HG02642 (cell line): ENCODE measurements around the gene SOS1.
"Not testable (repeated sequence)": the region's sequence is repeated elsewhere in the genome, so short reads cannot be mapped to it uniquely, and the experiment has no call there.

Experiments used
- ATAC-seq: cut with Tn5 transposase; IDR thresholded peaks from one replicate; pipeline ENCODE4 v1.9.1; 2021; ENCODE audit warnings: mild to moderate bottlenecking; ENCODE audit not compliant: unreplicated experiment, poor library complexity

Gene SOS1

GRCh38 chr2:39139511-39140237 is 18.8 kb upstream of the SOS1 start:
- no peak for ATAC-seq

- no peak for ATAC-seq
These were observed 18.0 kb upstream of the SOS1 start for GRCh38 chr2:39138837-39139211.

DNA sequence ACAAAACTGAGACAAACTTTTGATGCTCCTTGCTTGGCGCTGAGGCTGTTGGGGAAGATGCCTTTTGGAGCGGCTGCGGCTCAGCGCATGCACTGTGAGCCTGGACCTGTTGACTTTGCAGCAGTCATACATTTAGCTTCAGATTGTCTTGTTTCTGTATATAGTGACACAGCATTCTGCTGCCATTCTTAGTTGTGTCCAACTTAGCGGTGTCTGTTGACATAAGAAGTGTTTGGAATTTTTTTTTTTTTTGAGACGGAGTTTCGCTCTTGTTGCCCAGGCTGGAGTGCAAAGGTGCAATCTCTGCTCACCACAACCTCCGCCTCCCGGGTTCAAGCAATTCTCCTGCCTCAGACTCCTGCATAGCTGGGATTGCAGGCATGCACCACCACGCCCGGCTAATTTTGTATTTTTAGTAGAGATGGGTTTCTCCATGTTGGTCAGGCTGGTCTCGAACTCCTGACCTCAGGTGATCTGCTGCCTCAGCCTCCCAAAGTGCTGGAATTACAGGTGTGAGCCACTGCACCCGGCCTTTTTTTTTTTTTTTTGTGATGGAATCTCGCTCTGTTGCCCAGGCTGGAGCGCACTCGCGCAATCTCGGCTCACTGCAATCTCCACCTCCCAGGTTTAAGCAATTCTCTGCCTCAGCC is 17.5 kb upstream of the SOS1 start:
- not testable (repeated sequence) for ATAC-seq

DNA sequence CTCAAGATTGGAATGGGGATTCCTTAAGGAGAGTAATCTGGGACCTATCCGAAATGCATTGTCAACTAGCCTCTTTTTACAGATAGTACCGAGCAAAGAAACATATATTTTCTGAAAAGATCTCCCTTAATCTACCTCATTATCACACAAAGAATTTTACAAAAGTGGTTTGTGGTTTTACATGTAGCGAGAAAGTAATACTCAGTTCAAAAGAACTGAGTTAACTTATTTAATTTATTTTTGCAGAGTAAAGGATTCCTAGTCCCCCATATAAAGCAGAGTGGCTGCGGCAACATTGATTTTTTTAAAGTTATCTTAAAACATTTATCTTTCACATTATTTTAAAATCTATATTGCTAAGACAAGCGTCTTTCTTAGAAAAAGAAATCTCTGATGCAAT is 15.9 kb upstream of the SOS1 start:
- no peak for ATAC-seq

DNA sequence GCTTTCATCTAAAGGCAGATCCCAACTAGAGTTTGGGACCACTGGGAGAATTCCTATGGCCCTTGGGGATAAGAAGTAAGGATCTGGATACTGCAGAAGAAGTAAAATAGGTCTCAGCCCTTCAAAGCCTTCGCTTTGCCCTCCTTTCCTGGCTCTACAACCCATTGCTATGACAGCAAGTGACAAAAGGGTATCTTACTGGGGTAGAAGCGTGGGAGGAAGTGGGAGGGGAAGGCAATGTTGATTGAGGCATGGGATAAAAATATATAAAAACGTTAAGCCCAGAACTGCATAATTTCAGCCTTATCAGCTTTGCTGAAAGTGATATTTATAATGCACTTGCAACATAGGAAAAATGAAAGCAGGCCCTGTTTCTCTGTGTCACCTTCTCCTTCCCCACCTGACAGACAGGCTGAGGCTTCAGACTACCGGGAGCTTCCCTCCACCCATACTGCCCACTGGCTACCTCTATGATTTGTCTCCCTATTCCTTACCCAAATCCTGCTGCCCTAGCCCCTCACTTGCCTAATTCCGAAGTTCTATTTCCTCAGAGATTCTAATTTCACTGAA is 14.9 kb upstream of the SOS1 start:
- no peak for ATAC-seq

GRCh38 chr2:39133215-39133851 is 12.5 kb upstream of the SOS1 start:
- no peak for ATAC-seq

DNA sequence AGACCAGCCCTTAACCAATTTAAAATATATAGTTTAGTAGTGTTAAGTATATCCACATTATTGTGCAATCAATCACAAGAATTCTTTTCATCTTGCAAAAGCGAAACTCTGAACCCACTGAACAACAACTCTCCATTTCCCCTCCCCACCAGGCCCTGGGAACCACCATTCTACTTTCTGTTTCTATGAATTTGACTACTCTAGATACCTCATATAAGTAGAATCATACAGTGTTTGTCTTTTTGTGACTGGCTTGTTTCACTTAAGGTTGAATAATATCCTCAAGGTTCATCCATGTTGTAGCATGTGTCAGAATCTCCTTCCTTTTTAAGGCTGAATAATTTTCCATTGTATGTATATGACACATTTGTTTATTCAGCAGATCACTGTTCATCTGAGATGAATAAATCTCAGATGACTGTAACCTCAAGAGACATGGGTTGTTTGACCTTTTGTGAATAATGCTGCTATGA is 8.1 kb upstream of the SOS1 start:
- peak; percentile 51 for ATAC-seq

GRCh38 chr2:39127973-39128372 is 7.1 kb upstream of the SOS1 start:
- ATAC-seq = peak; percentile 39

- ATAC-seq = no peak
These were observed 3.9 kb upstream of the SOS1 start for GRCh38 chr2:39124746-39125057.

- peak; percentile 62 for ATAC-seq
These were observed 3.3 kb upstream of the SOS1 start for GRCh38 chr2:39124000-39124745.

DNA sequence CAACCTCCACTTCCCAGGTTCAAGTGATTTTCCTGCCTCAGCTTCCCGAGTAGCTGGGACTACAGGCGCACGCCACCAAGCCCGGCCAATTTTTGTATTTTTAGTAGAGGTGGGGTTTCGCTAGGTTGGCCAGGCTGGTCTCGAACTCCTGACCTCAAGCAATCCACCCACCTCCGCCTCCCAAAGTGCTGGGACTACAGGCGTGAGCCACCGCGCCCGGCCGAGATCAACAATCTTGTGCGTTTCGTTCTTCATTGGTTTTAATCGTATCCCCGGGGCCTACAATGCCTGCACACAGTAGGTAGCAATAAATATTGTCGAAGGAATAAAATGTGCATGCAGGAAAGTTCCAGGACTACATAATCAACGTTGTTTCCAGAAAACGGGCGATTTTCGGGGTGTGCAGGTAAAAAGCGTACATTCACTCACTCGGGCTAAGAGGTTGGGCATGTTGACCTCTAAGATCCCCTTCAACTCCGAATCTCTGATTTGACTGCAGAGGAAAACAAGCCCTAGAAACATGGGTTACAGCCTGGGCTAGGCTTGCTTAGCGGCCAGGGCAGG is 2.7 kb upstream of the SOS1 start:
- no peak for ATAC-seq

DNA sequence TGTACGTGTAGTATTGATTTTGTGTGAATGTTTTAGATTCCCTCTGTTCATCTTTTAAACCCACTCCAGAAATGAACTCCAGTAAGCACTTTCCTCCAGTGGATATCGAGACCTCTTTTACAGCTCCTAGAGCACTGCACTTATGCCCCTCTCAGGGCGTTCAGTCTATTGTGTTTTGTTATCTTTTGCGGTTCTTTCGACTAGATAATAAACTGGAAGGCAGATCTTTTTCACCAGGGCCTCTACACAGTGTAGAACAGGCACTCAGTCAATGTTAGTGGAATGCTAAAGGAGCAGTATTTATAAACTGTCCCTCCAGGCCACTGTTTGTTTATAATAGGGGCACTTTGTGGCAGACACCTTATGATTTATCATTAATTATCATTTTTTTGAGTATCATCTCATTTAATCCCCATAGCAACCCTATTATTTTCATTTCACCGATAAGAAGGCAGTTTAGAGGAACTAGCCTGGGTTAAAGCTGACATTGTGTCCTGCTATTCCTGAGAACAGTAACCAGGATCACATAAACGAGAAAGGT is 742 bp upstream of the SOS1 start:
- ATAC-seq = no peak

- peak; percentile 28 for ATAC-seq
These were observed 405 bp downstream of the SOS1 start for GRCh38 chr2:39120521-39120770.

DNA sequence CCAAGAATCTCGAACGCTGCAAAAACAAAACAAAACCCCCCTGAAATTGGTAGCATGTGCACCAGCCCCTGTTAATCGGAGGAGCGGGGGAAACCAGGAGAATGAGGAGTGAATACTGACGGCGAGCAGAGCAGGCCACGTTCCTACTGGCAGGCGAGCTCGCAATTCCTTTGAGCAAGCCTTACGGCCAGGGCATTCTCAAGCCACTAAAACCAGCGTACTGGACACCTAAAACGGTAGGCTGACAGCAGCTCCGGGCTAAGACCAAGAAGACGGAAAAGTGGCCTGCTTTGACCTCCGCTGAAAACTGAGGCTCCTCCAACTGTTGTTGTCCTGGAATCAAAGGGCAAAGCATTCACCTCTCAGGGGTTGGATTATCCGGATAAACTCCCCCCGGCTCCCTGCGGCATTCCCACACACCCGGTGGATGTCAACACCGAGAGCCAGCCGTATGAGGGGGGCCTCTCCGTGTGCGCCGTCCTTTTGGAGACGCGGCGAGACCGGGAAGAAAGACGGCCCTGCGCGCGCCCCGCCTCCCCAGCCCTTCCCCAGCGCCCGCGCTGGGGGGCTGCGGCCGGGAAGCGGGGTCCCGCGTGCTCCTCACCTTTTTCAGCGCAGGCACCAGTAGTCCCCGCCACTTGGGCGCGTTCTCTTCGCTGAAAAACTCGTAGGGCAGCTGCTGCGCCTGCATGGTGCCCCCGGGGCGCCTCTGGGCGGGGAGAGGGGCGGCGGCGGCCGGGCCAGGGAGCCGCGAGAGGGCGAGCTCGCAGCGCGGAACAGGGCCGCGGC is 925 bp downstream of the SOS1 start:
- peak; percentile 45 for ATAC-seq

DNA sequence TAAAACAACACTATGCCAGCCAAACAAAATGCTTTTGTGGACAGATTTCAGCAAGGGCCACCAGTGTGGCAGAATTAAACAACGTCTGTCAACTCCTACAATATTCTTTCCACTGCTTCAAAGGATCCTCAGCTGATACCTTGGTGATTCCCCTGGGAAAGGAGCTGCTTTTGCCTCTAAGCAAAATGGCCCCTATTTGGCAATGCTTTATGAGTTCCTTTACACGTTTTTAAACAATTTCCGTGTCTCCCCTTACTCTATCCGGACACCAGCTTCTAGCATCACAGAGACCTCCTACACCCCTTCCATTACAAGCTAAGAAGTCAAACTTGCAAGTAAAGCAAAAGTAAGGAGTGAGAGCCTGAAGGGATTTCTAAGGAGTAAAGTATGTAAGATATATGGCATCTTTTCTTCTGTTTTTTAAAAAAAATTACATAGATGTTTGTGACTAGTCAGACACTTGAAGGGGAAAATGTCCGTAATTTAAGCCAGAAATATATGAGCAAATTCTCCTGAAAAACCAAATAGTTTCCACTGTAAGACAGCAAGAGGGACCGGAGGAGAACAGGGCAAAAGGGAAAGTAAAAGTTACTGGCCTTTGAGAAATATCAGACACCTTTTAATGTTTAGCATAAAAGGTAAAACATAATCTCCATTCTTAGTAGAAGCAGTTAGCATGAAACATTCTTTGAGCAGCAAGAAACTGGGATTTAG is 1.9 kb downstream of the SOS1 start:
- ATAC-seq = no peak

DNA sequence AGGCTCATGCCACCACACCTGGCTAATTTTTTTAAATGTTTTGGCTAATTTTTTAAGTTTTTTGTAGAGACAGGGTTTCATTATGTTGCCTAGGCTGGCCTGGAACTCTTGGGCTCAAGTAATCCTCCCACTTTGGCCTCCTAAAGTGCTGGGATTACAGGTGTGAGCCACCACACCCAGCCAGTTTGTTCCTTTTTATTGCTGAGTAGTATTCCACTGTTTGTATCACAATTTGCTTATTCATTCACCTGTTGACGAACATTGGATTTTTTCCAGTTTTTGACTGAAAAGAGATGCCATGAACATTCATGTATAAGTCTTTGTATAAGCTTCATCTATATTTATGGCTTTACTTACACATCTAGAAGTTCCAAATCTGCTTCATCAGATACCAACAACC is 5.3 kb downstream of the SOS1 start:
- no peak for ATAC-seq

DNA sequence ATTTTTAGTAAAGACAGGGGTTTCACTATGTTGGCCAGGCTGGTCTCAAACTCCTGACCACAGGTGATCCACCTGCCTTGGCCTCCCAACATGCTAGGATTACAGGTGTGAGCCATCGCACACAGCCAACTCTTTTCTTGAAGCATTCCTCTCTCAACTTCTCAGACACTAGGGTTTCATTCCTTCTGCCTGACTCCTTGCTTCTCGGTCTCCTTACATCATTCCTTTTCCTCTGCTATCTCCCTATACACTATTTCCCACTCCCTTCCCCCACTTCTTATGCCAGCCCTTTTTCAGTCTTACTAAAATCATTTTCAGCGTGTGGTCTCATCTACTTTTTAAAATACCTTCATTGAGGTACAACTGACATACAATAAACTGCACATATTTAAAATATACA is 6.1 kb downstream of the SOS1 start:
- no peak for ATAC-seq

- no peak for ATAC-seq
These were observed 11.3 kb downstream of the SOS1 start for GRCh38 chr2:39109537-39109936.

- no peak for ATAC-seq
These were observed 12.5 kb downstream of the SOS1 start for GRCh38 chr2:39108377-39108776.
